ENCODE measurements around the gene PDXDC1.
"Not testable (repeated sequence)": the region's sequence is repeated elsewhere in the genome, so short reads cannot be mapped to it uniquely, and the experiment has no call there.

The PDXDC1 gene

GRCh38 chr16:15144092-15144631 is 169.3 kb downstream of the PDXDC1 start:
- not testable (repeated sequence) for DNase-seq (ENCODE audit: low read depth)
- H3K4me3 ChIP-seq (ENCODE audit: low read depth, low read length) = peak overlapping the region; percentile 5

- DNase-seq (ENCODE audit: low read depth); H3K4me3 ChIP-seq (ENCODE audit: low read depth, low read length): not testable (repeated sequence)
Observed at GRCh38 chr16:15144781-15145417, 170.1 kb downstream of the PDXDC1 start.

- H3K4me3 ChIP-seq (ENCODE audit: low read depth, low read length); DNase-seq (ENCODE audit: low read depth): not testable (repeated sequence)
Observed at GRCh38 chr16:15145418-15146263, 170.8 kb downstream of the PDXDC1 start.

DNA sequence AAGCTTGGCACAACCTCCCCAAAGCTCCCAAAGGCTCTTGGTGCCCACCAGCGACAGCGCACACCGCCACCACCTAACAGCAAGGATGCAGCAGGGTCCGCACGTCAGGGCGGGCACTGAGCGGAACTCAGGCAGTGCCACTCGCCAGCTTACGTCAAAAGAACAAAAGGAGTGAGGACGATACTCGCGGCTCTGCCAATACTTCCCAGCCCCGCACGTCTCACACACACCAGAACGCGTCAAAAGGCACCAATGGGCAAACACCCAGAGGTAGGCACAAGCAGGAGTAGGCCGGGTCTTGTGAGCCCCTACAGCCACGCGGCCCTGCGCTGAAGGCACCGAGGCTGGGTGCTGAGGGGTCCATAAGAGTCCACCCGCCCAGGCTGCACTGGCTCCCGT is 171.4 kb downstream of the PDXDC1 start:
- not testable (repeated sequence) for H3K4me3 ChIP-seq (ENCODE audit: low read depth, low read length)

DNA sequence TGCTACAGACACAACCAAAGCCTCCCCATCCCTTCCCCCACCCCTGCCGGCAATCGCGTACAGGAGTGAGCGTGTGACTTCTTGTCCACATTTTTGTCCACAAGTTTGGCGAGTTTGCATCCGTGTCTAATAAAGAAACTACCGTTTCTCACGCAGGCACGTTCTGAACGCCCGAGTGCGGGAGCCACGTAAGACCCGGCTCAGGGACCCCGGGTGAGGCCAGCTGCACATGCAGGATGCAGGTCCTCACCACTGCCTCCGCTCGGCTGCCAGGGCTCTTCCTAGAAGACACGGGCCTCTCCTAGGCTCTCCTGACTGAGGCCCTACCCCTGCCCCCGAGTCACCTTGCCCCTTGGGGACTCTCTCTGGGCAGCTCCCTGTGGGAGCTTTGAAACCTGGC is 174.0 kb downstream of the PDXDC1 start:
- H3K4me3 ChIP-seq (ENCODE audit: low read depth, low read length); DNase-seq (ENCODE audit: low read depth): not testable (repeated sequence)

More for the DNA sequence above, 171.4 kb downstream of the PDXDC1 start:
- not testable (repeated sequence) for DNase-seq (ENCODE audit: low read depth)

DNA sequence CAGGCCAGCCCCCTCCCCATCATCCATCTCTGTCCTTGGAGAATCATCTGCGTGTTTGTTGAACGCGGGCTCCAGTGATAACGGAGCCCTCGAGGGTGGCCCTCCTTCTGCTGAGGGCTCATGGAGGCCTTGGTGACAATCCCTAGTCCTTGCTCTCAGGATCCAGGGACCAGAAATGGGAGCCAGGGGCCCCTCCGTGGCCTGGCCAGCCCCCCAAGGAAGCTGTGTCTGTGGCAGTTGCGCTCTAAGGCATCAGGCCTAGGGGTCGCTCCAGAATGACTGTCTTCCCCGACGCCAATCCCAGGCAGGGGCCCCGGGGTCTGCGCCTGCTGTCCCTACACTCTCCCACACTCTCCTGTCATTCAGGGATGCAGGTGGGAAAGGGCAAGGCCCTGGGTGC is 174.4 kb downstream of the PDXDC1 start:
- DNase-seq (ENCODE audit: low read depth); H3K4me3 ChIP-seq (ENCODE audit: low read depth, low read length): not testable (repeated sequence)

DNA sequence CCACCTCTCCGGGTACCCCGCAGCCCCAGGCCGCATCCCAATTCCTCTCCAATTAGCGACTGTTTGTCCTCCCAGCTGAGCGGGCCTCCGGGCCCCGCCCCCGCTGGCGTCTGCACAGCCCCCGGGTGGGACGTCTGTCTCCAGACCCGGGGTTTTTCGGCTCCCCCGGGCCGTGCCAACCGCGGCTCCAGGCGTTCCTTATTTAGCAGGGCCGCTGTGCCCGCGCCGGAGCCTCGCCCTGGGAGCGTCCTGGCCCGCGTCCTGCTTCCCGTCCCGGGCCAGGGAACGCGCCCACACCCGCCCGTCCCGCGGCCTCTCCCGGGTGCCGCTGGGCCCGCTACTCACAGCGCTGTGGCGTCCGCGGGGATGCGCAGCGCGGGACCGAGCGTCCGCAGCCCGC is 179.2 kb downstream of the PDXDC1 start:
- H3K4me3 ChIP-seq (ENCODE audit: low read depth, low read length) = peak overlapping the region; percentile 56
- not testable (repeated sequence) for DNase-seq (ENCODE audit: low read depth)

DNA sequence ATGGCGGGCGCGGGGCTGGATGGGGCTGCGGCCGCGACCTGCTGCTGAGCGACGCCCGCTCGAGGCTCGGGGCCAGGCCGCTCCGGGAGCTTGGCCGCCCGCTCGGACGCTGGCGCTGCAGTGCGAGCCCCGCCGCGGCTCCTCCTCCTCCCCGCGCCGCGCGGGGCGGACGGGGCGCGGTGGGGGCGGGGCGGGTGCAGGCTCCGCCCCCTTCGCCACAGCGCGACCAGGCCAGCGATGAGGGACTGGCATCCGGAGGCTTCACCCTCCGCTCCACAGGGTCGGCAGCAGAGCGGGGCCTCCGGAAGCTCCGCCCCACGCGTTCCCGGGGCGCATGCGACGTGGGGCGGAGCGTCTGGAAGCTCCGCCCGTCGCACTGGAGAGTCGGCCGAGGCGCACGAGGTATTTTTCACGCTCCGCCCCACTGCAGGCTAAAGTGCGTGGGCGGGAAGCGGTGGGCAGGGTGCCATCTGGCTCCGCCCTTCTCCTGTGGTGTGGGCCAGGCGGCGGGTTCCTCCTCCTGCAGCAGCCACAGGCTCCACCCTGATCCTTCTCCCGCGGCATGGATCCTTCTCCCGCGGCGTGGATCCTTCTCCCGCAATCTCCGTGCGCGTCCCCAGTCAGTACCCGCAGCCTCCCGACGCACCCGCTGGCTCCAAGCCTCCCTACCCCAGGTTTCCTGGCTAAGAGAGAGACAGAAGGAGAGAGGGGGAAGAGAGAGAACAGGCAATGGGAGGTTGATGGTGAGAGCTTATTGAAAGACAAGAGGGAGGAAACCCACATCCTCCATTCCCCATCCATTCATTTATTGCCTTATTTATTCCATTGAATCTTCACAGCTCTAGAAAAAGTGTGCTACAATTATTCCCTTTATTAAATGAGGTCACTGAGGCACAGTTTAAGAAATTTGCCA is 180.1 kb downstream of the PDXDC1 start:
- peak; percentile 81 for DNase-seq (ENCODE audit: low read depth)

DNA sequence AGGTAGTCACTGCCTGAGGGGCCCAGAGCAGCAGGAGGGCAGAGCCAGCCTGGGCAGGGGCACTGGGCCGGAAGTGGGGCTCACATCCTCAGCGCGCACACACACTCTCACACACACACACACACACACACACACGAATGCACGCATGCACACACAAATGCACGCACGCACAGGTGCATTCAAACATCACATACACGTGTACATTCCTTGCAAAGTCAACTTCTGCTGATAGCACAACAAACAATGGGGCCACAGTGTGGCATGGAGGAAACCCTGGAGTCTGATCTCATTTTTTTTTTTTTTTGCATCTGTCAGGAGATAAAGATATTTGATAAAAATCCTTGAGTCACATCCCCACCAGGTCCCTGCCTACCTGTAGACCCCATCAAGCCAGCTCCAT is 182.8 kb downstream of the PDXDC1 start:
- not testable (repeated sequence) for DNase-seq (ENCODE audit: low read depth); H3K4me3 ChIP-seq (ENCODE audit: low read depth, low read length)

More for the DNA sequence above, 180.1 kb downstream of the PDXDC1 start:
- H3K4me3 ChIP-seq (ENCODE audit: low read depth, low read length) = peak overlapping the region; percentile 36

- DNase-seq (ENCODE audit: low read depth); H3K4me3 ChIP-seq (ENCODE audit: low read depth, low read length): not testable (repeated sequence)
Observed at GRCh38 chr16:15159671-15160070, 184.8 kb downstream of the PDXDC1 start.

DNA sequence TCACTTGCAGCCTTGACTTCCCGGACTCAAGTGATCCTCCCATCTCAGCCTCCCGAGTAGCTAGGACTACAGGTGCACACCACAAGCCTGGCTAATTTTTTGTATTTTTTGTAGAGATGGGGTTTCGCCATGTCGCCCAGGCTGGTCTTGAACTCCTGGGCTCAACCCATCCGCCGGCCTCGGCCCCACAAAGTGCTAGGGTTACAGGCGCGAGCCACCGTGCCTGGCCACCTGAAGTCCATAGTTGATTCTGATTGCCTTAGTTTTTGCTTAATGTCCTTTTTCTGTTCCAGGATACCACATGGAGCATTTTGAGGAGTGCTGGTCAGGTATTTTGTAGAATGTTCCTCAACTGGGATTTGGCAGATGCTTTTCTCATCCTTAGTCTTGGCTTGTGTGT is 185.7 kb downstream of the PDXDC1 start:
- H3K4me3 ChIP-seq (ENCODE audit: low read depth, low read length) = not testable (repeated sequence)

GRCh38 chr16:15163055-15163454 is 188.2 kb downstream of the PDXDC1 start:
- not testable (repeated sequence) for DNase-seq (ENCODE audit: low read depth); H3K4me3 ChIP-seq (ENCODE audit: low read depth, low read length)

More for the DNA sequence above, 185.7 kb downstream of the PDXDC1 start:
- not testable (repeated sequence) for DNase-seq (ENCODE audit: low read depth)

- H3K4me3 ChIP-seq (ENCODE audit: low read depth, low read length); DNase-seq (ENCODE audit: low read depth): not testable (repeated sequence)
Observed at GRCh38 chr16:15166177-15166576, 191.4 kb downstream of the PDXDC1 start.

DNA sequence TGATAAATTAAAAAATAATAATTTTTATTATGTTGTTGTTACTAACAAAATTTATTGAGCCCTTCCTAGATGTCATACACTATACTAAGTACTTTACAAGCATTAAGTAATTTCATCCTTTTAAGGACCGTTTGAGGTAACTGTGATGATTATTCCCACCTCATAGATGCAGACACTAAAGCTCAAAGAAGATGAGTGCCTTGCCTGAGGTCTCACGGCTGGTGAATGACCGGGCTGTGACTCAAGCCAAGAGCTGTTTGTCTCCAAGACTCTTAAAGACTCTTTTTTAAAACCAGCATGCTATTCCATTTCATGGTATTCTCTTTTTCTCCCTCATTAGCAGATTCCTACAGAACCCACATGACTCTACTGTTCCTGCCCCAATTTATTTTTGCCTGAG is 193.5 kb downstream of the PDXDC1 start:
- DNase-seq (ENCODE audit: low read depth); H3K4me3 ChIP-seq (ENCODE audit: low read depth, low read length): not testable (repeated sequence)

DNA sequence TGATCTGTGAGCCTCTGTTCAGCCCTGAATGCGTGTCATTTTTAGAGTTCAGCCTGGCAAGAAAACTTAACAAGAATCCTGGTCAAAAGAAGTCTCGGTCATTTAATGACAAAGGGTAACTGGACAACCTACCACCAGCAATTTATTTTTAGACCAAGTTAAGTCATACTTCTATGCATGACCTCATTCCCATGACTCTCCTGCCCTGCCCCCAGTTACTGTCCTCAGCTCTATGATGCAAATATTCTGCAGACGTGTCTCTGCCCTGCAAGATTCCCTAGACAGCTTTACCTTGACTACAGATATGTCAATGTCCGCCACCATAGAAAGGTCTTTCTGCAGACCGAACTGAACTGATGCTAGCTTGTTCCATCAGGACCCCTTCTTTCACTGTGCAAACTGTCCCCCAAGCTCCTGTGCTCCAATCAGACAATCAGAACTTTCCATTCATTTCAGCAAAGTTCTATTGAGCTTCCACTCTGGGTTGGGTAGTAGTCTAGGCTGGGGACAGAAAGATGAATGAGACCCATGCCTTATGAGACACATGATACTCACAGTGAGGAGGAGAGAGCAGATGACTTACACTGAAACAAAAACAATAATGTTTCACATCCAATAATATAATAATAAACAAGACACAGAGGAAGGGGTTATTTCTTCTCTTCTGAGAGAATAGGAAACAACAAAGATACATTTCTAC is 194.3 kb downstream of the PDXDC1 start:
- not testable (repeated sequence) for H3K4me3 ChIP-seq (ENCODE audit: low read depth, low read length); DNase-seq (ENCODE audit: low read depth)

GRCh38 chr16:15179909-15180308 is 205.1 kb downstream of the PDXDC1 start:
- H3K4me3 ChIP-seq (ENCODE audit: low read depth, low read length); DNase-seq (ENCODE audit: low read depth): not testable (repeated sequence)

DNA sequence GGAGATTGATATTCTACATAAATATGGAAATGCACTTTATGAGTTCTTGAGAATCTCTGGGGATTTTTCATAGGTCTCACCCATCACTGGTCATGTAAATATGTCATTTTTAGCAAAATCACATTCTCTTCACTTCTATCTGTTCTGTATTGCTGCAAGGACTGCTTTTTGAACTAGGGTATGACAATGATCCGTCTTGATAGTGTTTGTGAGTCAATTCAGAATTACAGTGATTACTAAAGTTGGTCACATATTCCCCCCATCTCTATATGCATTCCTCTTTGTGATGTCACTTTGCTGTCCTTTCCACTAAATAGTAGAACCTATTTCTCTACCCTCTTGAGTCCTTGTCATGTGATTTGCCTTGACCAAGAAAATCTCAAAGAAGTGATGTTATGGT is 206.1 kb downstream of the PDXDC1 start:
- H3K4me3 ChIP-seq (ENCODE audit: low read depth, low read length); DNase-seq (ENCODE audit: low read depth): not testable (repeated sequence)

- not testable (repeated sequence) for H3K4me3 ChIP-seq (ENCODE audit: low read depth, low read length); DNase-seq (ENCODE audit: low read depth)
Observed at GRCh38 chr16:15184000-15184399, 209.2 kb downstream of the PDXDC1 start.

Measured in skeletal muscle cell (primary cell).